NT2/D1 (cell line): ENCODE measurements around the gene WDFY4.

Experiments
- SUZ12 ChIP-seq: IDR thresholded peaks from 2 replicates; pipeline ENCODE4 v1.6.1; 2011; ENCODE audit not compliant: insufficient read length, insufficient read depth; ENCODE audit errors: extremely low read depth
- YY1 ChIP-seq: IDR thresholded peaks from 2 replicates; pipeline ENCODE4 v1.6.1; 2011; ENCODE audit not compliant: insufficient read length, insufficient read depth
- ZNF274 ChIP-seq: IDR thresholded peaks from 2 replicates; pipeline ENCODE4 v1.6.1; 2011; ENCODE audit warnings: mild to moderate bottlenecking, low read depth, low read length

DNA sequence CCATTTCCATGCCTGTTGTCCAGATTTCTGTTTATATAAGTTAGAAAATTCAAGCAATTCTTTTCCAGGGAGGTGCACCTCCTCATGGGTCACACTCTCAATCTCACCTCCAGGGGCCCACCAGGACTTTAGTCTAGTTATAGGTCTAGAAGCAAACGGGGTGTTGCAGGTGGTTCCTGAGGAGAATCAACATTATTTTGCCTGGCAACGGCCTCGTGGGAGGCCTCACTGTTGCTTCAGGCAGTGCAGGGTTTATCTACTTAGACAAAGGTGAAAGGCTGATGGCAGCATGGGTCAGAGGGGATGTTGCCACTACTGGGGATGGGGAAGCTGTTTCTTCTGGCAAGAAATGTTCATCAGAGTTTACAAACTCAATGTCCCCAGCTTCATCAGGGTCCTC lies 311.7 kb downstream of the WDFY4 start:
- TF ChIP-seq ZNF274 = no peak
- no peak for TF ChIP-seq YY1
- no peak for TF ChIP-seq SUZ12
